ENCODE measurements around the gene IRAK1.

IRAK1 gene

DNA sequence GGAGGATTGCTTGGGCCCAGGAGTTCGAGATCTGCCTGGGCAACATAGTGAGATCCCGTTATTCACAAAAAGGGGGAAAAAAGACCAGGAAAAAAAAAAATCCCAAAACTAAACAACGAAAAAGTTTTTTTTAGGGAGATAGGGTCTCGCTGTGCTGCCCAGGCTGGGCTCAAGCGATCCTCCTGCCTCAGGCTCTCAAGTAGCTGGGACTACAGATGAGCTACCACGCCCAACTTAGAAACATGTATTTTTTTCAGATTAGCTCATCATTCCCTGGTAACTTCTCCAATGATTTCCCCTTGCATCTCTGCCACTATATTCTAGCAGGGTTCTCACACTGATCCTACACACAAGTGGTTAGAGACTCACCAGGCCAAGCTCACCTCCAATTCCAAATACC is 24.4 kb upstream of the IRAK1 start:
- no peak for DNase-seq
- in situ Hi-C loops (cut with MboI; ENCODE audit: low pct_unique_long_range_greater_than_20kb, low sequenced_read_pairs): no loop called here

DNA sequence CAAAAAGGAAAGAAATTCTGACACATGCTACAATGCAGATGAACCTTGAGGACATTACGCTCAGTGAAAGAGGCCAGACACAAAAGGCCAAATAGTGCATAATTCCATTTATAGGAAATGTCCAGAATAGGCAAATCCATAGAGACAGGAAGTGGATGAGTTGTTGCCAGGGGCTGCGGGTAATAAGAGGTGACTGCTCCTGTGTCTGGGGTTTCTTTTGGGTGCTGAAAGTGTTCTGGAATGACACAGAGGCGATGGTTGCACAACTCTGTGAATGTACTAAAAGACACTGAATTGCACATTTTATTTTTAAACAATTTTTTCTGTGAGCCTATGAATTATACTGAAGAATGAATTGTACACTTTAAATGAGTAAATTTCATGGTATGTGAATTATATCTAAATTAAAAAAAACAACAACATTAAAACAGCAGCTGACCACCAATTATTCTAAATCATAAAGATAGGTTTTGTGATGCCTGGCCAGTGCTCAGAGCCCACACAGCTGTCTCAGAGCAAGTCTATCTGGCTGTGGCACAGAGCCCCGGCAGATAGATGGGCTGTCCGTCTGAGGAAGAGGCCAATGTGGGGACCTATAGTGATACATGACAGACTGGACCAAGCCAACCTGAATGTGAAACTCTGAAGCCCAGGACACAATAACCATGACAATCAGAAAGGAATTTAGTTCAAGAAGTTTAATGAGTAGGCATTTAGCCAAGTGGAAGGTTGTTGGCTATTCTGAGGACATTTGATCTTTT is 23.5 kb upstream of the IRAK1 start:
- no peak for DNase-seq
- in situ Hi-C loops (cut with MboI; ENCODE audit: low pct_unique_long_range_greater_than_20kb, low sequenced_read_pairs): no loop called here

DNA sequence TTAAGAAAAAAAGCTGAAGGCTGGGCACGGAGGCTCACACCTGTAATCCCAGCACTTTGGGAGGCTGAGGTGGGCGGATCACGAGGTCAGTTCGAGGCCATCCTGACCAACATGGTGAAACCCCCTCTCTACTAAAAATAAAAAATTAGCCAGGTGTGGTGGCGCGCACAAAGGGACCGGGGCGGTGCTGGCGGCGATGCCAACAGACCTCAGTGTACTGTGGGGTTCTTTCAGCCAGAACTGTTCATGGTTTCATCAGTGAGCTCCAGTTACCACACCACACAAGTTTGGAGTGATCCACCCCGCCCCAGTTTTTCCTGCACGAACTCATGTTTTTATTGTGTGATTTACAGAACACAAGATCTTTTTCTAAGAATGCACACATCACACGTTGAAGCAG is 21.2 kb upstream of the IRAK1 start:
- no peak for DNase-seq
- in situ Hi-C loops (cut with MboI; ENCODE audit: low pct_unique_long_range_greater_than_20kb, low sequenced_read_pairs): no loop called here

DNA sequence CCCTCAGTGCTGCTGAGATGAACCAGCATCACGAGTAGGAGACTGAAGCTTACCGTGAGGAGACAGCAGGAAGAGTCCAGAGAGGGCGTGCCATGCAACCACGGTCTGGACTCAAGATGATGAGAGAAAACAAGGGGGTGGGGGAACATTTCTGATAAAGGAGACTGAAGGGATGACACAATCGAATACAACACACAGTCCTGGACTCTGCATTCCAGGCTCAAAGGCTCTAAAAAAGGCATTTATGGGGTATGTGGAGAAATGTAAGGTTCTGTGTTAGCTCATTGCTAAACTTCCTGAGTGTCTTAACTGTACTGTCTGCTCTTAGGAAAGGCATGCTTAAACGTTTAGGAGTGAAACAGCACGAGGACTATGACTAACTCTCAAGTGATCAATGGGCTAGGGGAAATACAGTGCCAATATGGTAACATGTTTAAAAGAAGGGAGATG is 20.6 kb upstream of the IRAK1 start:
- DNase-seq: no peak
- in situ Hi-C loops (cut with MboI; ENCODE audit: low pct_unique_long_range_greater_than_20kb, low sequenced_read_pairs): no loop called here

DNA sequence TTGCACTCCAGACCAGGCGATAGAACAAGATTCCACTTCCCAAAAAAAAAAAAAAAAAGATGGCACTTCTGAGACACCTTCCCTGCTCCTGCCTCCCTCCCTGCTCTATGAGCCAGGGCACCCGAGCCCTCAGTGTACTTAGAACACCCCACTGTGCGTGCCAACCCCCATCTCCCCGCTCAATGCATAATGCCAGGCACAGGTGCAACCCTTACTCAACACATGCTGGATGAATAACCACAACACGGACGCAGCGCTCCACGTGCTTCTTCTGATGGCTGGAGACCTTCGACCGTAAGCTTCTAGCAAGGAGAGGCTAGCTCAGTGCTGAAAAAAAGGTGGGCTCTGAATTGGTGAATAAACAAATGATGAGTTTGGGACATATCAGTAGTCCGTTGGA is 19.9 kb upstream of the IRAK1 start:
- in situ Hi-C loops (cut with MboI; ENCODE audit: low pct_unique_long_range_greater_than_20kb, low sequenced_read_pairs): no loop called here

DNA sequence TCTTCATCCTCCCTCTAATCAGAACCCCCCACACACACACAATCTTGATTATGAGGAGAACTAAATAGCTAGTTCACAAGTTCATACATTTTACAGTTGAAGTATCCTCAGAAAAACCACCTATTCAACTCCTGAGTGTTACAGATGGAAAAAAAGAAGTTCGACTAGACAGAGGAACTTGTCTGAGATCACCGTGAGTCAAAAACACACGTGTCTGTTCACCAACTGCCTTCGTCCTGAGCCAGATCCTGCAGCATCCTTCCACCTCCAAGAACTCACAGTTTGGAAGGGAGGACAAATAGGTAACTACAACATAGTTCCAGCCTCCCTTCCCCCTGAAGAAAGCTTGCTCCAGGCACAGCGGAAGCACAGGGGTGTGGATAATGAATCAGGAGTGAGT is 19.0 kb upstream of the IRAK1 start:
- in situ Hi-C loops (cut with MboI; ENCODE audit: low pct_unique_long_range_greater_than_20kb, low sequenced_read_pairs): no loop called here
- no peak for DNase-seq

More for the DNA sequence above, 19.9 kb upstream of the IRAK1 start:
- no peak for DNase-seq

DNA sequence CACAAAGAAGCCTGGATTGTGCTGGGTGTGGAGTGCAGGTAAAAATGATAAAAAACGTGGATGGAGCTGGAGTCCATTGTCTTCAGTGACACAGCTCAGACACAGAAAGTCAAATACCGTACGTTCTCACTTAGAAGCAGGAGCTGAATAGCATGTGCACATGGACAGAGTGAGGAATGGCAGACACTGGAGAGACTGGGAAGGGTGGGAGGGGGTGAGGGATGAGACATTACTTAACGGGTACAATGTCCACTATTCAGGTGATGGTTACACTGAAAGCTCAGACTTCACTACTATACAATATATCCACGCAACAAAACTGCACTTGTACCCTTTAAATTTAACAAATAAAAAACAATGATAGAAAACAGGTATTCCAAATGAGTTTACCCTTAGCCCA is 18.1 kb upstream of the IRAK1 start:
- DNase-seq: no peak
- in situ Hi-C loops (cut with MboI; ENCODE audit: low pct_unique_long_range_greater_than_20kb, low sequenced_read_pairs): no loop called here

DNA sequence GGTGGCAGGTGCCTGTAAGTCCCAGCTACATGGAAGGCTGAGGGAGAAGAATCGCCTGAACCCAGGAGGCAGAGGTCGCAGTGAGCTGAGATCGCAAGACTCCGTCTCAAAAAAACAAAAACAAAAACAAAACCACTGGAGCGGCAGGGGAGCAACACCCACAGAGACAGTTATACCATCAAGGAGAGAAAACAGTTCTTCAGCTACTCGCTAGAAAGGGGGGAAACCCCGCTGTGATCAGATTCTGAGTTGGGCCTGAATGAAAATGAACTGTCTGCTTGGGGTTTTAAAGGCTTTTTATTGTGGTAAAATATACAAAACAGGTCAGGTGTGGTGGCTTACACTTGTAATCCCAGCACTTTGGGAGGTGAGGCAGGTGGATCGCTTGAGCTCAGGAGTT is 16.8 kb upstream of the IRAK1 start:
- DNase-seq: no peak
- in situ Hi-C loops (cut with MboI; ENCODE audit: low pct_unique_long_range_greater_than_20kb, low sequenced_read_pairs): no loop called here

DNA sequence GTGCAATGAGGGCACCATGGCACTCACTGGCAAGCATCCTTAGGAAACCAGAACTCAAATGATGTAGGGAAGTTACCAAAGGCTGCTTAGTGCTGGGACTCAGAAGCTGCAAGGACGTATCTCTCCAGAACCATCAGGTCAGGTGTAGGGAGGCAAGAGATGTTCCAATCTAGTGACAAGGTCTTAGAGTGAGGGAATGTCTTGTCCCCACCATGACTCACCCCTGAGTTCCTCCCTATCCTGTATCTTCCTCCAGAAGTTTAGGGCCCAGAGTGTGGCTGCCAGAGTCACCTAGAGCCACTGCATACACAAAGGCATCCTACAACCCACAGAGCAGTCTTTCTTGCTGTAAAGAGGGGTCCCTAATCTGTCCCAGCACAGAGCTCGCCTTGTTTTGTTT is 14.1 kb upstream of the IRAK1 start:
- no peak for DNase-seq
- in situ Hi-C loops (cut with MboI; ENCODE audit: low pct_unique_long_range_greater_than_20kb, low sequenced_read_pairs): no loop called here

DNA sequence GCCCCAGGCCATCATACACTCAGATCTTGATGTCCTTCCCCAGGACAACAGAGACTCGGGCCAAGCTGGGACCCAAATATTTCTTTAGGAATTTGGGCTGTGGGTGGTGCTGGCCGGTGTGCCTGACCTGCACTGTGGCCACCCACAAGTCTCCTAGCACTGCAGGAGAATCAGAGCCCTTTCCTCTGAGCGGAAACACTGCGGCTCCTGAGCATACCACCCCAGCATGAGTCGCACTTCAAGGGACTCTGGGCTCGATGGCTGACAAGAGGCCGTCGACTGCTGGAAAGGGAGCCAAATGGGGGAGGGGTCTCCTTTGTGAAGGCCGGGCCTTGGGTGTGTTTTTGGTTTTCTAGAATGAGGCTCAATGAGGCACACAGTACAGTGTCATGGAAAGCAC is 13.0 kb upstream of the IRAK1 start:
- no peak for DNase-seq
- in situ Hi-C loops (cut with MboI; ENCODE audit: low pct_unique_long_range_greater_than_20kb, low sequenced_read_pairs): no loop called here

DNA sequence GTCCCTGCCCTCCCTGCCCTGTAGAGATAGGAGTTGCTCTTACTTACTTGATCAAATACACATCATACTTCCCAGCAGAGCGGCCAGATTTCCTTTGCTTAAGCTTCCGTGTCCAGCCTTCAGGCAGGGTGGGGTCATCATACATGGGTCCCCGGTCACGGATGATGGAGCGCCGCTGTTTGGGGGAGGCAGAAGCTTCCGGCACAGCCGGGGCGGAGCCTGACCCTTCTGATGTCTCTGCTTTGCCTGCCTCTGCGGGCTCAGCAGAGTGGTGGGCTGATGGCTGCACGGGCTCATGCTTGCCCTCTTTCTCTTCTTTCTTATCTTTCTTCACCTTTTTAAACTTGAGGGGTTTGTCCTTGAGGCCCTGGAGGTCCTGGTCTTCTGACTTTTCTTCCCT is 12.5 kb upstream of the IRAK1 start:
- in situ Hi-C loops (cut with MboI; ENCODE audit: low pct_unique_long_range_greater_than_20kb, low sequenced_read_pairs): no loop called here
- DNase-seq: no peak

DNA sequence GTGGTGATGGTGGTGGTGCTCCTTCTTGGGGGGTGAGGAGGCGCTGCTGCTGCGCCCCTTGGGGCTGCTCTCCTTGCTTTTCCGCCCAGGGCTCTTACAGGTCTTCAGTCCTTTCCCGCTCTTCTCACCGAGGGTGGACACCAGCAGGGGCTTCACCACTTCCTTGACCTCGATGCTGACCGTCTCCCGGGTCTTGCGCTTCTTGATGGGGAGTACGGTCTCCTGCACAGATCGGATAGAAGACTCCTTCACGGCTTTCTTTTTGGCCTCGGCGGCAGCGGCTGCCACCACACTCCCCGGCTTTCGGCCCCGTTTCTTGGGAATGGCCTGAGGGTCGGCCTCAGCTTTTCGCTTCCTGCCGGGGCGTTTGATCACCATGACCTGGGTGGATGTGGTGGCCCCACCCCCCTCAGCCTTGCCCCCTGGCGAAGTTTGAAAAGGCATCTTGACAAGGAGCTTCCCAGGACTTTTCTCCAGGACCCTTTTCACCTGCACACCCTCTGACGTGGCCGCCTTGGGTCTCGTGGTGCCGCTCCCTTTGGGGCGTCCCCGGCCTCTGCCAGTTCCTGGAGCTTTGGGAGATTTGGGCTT is 11.1 kb upstream of the IRAK1 start:
- no peak for DNase-seq
- in situ Hi-C loops (cut with MboI; ENCODE audit: low pct_unique_long_range_greater_than_20kb, low sequenced_read_pairs): no loop called here

DNA sequence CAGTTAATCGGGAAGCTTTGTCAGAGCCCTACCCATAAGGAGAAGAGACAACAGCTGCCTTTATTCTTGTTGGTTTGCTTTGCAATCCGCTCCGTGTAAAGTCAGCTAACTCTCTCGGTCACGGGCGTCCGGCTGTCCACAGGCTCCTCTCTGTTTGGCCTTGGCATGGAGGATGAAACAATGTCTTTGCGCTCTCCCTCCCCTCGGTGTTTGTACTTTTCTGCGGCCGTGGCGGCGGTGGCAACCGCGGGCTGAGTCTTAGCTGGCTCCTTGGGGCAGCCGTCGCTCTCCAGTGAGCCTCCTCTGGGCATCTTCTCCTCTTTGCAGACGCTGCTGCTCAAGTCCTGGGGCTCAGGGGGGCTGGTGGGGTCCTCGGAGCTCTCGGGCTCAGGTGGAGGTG is 10.6 kb upstream of the IRAK1 start:
- in situ Hi-C loops (cut with MboI; ENCODE audit: low pct_unique_long_range_greater_than_20kb, low sequenced_read_pairs): no loop called here
- DNase-seq: no peak

DNA sequence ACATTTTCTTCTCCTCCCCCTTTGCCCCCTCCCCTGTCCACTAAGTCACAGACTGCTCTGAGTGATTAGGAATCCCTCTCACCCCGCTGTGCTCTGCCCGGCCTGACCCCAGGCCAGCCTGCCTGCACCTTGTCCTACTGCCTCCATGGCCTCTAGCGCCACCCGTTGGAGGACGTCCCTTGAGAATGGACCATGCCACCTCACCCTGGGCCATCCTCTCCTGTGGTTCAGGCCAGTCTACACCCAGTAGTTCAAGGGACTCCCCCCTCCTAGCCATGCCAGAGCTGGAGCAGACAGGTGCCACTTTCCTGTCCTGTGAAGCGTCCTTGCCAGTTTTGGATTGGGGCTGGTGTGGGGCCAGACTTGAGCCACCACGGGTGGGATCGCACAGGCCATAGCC is 9.7 kb upstream of the IRAK1 start:
- in situ Hi-C loops (cut with MboI; ENCODE audit: low pct_unique_long_range_greater_than_20kb, low sequenced_read_pairs): no loop called here
- DNase-seq: no peak

DNA sequence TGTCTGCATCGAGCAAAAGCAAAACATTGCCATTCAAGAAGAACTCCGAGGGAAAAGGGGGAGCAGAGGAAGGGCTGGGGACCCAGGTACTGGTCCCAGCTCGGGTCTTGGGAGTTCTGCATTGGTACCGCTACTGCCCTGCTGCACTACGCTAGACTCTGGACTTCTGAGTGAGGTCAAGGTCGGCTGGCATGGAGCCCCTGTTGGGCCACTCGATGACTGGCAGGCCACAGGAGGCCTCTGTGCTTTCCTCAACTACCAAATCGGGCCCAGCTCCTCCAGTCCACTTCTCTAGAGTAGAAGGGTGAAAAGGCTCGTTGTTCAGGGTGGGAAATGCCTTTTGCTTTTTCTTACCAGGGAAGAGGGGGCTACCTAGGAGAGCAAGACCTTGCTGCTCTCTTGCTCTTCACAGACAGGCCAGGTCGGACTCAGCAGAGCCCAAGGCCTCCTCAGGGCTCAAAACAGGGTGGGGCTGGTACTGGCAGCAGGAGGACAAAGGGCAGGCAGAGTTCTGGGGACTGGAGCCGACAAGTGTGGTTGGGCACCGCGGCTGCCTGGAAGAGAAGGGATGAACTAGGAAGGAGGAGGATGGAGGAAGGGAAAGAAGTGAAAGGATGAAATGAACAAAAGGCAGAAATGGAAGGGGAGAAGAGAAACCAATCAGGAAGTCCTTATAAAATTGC is 8.9 kb upstream of the IRAK1 start:
- in situ Hi-C loops (cut with MboI; ENCODE audit: low pct_unique_long_range_greater_than_20kb, low sequenced_read_pairs): no loop called here
- DNase-seq: no peak

DNA sequence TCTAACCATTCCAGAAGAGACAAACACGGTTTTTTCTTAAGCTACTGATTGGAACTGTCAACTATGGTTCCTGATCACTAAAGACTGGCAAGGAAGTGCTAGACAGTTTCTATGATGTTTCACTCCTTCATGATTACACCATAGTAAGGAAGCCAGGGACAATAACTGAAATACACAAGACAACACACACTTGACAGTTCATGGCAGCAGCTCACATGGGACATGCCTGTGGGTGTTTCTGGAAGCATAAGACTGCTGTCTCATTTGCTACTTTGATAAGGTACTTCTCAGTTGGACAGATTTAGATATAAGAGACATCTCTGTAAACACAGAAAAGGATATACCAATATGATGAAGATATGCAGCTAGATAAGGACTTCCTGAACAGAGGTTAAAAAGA is 8.3 kb upstream of the IRAK1 start:
- DNase-seq: no peak
- in situ Hi-C loops (cut with MboI; ENCODE audit: low pct_unique_long_range_greater_than_20kb, low sequenced_read_pairs): no loop called here

DNA sequence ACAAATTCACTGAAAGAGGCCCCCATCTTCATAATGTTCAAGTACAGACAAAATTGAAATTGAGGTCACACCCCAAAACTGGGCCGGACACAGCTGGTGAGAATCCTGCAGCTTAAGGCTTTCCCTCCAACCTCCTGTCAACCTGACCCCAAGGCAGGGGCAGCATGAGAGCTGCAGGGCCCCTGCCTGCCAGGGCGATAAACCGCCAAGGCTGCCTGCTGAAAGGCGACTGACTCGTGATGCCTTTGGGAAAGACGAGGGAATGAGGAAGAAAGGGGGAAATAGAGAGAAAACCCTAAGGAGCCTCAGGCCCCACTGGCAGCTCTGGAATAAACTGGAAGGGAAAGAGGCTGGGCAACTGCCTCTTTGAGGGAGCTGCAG is 7.3 kb upstream of the IRAK1 start:
- in situ Hi-C loops (cut with MboI; ENCODE audit: low pct_unique_long_range_greater_than_20kb, low sequenced_read_pairs): no loop called here

DNA sequence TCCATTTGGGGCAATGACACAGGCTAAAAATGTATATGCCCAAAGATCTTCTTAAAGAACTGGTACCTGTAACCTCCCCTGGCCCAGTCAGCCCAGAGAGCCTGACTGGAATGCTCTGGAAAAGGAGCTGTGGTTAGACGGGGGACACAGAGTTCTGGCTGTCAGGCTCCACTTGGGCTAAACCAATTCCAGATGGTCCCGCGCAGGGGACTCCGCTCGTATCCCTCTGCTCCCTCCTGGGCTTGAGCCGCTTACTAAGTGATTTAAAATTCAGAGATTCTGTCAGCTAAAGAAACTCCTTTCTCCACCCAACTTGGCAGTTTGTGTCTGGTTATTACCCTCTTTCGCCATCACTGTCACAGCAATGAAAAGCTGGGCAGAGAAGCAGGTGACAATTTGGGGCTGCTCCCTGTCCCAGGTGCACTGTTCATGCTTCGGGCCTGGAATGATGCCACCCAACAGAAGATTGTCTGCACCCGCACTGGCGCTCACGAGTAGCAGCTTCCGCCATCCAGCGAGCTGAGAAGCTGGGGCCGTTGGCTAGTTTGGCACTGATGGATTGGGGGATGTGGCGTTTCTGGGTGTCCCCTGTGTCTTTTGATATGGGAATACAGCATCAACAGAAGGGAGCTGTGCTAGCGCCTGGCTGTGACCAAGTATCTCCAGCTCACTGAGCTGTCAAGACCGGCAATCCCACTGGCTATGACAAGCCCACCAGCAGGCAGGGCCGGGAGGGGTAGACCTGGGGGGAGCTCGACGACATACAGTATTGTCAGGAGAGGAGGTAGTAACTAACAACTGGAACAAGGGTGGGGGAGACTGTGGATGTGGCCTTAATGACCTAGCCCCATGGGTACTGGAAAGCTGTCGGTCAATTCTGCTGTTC is 6.7 kb upstream of the IRAK1 start:
- DNase-seq: no peak
- in situ Hi-C loops (cut with MboI; ENCODE audit: low pct_unique_long_range_greater_than_20kb, low sequenced_read_pairs): no loop called here

More for the DNA sequence above, 7.3 kb upstream of the IRAK1 start:
- no peak for DNase-seq

DNA sequence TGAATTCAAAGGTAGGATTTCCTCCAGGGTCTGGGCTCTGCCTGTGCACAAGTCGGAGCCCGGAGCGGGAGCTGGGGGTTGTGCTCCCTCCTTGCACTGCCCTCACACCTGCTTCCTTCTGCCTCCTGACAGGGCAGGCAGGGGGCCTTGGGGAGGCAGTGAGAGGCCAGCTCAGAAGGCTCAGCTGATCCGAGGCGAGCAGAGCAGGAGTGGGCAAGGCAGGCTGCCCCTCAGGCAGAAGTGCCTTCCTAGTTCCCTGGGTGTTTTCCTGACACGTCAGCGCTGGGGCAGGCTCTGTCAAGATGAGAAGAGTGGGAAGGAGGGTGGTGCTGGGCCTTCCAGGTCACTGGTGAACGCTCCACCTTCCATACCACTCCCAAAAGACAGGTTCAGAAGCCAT is 5.5 kb upstream of the IRAK1 start:
- in situ Hi-C loops (cut with MboI; ENCODE audit: low pct_unique_long_range_greater_than_20kb, low sequenced_read_pairs): no loop called here

DNA sequence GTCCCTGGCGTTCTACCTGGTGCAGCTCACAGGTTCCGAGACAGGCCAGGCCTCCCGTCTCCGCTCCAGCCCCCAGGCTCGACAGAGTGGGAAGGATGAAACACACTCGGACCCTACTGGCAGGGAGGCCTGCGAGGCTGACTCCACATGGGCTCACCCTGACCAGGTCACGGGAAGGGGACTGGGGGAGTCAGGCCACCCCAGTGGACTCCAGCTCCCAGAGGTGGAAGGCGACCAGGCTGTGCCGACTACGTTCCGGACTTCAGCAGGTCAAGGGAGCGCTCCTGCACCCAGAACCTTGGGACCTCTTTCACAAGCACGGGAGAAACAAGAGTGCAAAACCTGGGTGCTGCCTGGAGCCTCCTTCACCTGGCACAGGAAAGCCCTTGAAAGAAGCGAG is 4.6 kb upstream of the IRAK1 start:
- in situ Hi-C loops (cut with MboI; ENCODE audit: low pct_unique_long_range_greater_than_20kb, low sequenced_read_pairs): no loop called here

More for the DNA sequence above, 5.5 kb upstream of the IRAK1 start:
- no peak for DNase-seq

More for the DNA sequence above, 4.6 kb upstream of the IRAK1 start:
- no peak for DNase-seq
